ENCODE results near the gene ZNF683. TPM values are rescaled to one million over a fixed set of nuclear protein-coding genes. Genes with fewer than 3 reads are reported as not detected.
"Not testable (repeated sequence)": the region's sequence is repeated elsewhere in the genome, so short reads cannot be mapped to it uniquely, and the experiment has no call there.

Gene ZNF683
- total RNA-seq, 2 donors from 2014 or later = 0.47 TPM; not detected in 1

GRCh38 chr1:26337206-26337535, 35.4 kb downstream of the ZNF683 start:
- DNase-seq = no peak
- intact Hi-C loops (cut with DNase I) = no loop called here
- TF ChIP-seq CTCF (IDR thresholded peaks at IDR 0.05) = no peak
- Histone ChIP-seq H3K36me3 (no peaks in the 10 kb centered on the region), H3K27ac (no peak overlapping the region), H3K4me3 (no peak overlapping the region), H3K9ac (ENCODE audit: low read depth in 2 of 2, low read length in 2 of 2) (no peak overlapping the region), H3K4me1 (no peaks in the 10 kb centered on the region), H3K27me3 (no peaks in the 10 kb centered on the region), H3K9me3 (no peaks in the 10 kb centered on the region)

DNA sequence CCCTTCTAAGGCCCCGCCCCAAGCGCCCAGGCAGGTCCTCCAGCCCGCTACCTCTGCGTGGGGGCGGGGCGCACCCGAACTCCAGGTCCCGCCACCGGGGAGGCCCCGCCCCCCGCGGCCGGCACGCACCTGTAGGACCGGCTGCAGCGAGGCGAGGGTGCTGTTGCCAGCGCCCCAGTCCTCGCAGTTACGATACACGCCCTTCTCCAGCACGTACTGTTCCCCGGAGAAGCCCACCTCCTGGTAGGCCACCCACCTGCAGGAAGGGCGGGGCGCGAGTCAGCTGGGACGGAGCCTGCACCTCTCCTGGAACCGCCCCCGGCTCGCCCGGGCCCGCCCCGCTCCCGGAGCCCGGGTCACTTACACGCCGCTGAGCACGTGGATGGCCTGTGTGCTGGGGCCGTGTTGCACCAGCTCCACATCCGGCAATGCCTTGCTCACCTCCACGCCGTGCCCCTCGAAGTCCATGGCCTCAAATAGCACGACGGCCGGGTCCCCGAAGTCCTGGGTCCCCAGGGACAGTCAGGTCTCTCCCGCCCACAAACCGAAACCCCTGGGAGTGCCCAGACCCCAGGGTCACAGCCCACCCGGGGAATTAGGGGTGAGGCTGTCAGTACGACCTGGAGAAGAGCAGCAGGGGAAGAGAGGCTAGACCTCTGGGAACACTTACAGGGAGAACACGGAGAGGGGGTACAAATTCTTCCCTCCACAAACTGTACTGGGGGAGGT, 35.9 kb downstream of the ZNF683 start:
- no peaks in the 10 kb centered on the region for H3K9me3 ChIP-seq
- intact Hi-C loops (cut with DNase I) = no loop called here
- no peaks in the 10 kb centered on the region for H3K36me3 ChIP-seq
- H3K9ac ChIP-seq (ENCODE audit: low read depth in 2 of 2, low read length in 2 of 2) = no peak overlapping the region
- H3K27ac ChIP-seq = no peak overlapping the region
- peak overlapping the region; percentile 54 for H3K4me3 ChIP-seq
- no peaks in the 10 kb centered on the region for H3K4me1 ChIP-seq
- peak; percentile 97 for DNase-seq
- no peaks in the 10 kb centered on the region for H3K27me3 ChIP-seq
- no peak for TF ChIP-seq CTCF (IDR thresholded peaks at IDR 0.05)

DNA sequence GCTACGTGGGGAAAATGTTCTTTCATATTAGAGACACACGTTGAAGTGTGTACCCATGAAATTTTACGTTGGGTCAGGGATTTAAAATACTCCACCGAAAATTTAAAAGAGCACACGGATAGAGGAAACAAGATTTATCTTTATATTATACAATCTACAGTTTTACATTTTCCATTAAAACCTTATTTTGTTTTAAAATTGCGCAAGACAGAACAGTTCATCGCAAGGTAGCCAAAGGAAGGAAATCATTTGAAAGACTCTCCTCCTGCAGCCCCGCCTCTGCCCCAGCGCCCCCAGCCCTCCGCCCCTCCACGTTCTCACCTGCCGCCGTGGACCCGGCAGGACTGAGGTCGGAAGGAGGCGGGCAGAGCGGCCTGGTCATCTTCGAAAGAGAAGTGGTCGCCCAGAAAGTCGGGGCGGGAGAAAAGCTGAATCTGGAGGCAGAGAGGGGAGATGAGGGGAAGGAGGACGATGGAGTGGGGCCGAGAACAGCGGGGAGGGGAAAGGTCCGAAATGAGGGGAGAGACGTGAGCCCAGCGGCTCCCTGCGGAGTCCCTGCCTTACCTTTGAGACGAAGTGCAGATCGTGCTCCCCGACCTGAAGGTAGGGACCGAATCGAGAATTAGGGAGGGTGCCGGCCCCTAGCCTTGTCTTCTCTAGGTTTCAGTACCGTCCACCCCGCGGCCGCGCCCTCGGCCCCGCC, 36.6 kb downstream of the ZNF683 start:
- H3K4me3 ChIP-seq = peak overlapping the region; percentile 54
- no peak for DNase-seq
- H3K36me3 ChIP-seq = no peaks in the 10 kb centered on the region
- H3K9me3 ChIP-seq = no peaks in the 10 kb centered on the region
- no peak overlapping the region for H3K27ac ChIP-seq
- no peak for TF ChIP-seq CTCF (IDR thresholded peaks at IDR 0.05)
- no peaks in the 10 kb centered on the region for H3K4me1 ChIP-seq
- intact Hi-C loops (cut with DNase I) = no loop called here
- no peaks in the 10 kb centered on the region for H3K27me3 ChIP-seq
- peak overlapping the region in 1 of 2 donors; percentile 13 for H3K9ac ChIP-seq (ENCODE audit: low read depth in 2 of 2, low read length in 2 of 2)

DNA sequence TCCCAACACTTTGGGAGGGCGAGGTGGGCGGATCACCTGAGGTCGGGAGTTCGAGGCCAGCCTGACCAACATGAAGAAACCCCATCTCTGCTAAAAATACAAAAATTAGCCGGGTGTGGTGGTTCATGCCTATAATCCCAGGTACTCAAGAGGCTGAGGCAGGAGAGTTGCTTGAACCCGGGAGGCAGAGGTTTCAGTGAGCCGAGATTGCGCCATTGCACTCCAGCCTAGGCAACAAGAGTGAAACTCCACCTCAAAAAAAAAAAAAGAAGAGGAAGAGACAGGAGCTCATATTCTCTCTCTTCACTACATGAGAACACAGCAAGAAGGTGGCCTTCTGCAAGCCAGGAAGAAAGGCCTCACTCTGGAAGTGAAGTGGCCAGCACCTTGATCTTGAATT, 39.2 kb downstream of the ZNF683 start:
- H3K4me1 ChIP-seq; H3K27ac ChIP-seq; intact Hi-C loops (cut with DNase I); H3K36me3 ChIP-seq; DNase-seq; H3K9ac ChIP-seq (ENCODE audit: low read depth in 2 of 2, low read length in 2 of 2); H3K4me3 ChIP-seq; H3K9me3 ChIP-seq; H3K27me3 ChIP-seq: not testable (repeated sequence)

DNA sequence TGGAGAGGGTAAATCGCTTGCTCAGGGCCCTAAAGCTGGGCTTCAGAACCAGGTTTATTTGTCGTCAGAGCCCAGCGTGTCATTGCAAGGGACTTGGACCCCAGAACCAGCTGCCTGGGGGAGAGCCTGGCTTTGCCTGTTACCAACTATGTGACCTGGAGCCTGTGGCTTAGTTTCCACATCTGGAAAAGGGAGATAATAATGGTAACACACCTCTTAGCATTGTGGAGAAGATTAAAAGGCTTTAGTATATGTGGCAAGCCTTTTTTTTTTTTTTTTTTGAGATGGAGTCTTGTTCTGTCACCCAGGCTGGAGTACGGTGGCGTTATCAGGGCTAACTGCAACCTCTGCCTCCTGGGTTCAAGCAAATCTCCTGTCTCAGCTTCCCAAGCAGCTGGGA, 42.3 kb downstream of the ZNF683 start:
- H3K9me3 ChIP-seq = no peaks in the 10 kb centered on the region
- no peaks in the 10 kb centered on the region for H3K27me3 ChIP-seq
- no peak for TF ChIP-seq CTCF (IDR thresholded peaks at IDR 0.05)

DNA sequence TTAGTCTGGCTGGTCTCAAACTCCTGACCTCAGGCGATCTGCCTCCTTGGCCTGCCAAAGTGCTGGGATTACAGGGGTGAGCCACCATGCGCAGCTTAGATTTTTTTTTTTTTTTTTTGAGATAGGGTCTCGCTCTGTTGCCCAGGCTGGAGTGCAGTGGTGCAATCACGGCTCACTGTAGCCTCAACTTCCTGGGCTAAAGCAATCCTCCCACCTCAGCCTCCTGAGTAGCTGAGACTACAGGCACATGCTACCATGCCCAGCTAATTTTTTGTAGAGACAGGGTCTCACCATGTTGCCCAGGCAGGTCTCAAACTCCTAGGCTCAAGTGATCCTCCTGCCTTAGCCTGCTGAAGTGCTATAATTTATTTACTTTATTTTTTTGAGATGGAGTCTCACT, 43.2 kb downstream of the ZNF683 start:
- H3K9me3 ChIP-seq; H3K4me1 ChIP-seq; H3K9ac ChIP-seq (ENCODE audit: low read depth in 2 of 2, low read length in 2 of 2); H3K36me3 ChIP-seq; H3K27me3 ChIP-seq; H3K4me3 ChIP-seq; H3K27ac ChIP-seq; DNase-seq: not testable (repeated sequence)
- intact Hi-C loops (cut with DNase I) = loop anchor here (10.0 kb wide), 1 partner anchor 165 kb away; the partner anchor contains the start of genes C1orf232 and ZNF593

More for the DNA sequence above, 42.3 kb downstream of the ZNF683 start:
- Histone ChIP-seq H3K27ac (no peak overlapping the region), H3K4me3 (no peak overlapping the region), H3K36me3 (no peaks in the 10 kb centered on the region), H3K4me1 (no peaks in the 10 kb centered on the region), H3K9ac (ENCODE audit: low read depth in 2 of 2, low read length in 2 of 2) (no peak overlapping the region)
- no peak for DNase-seq
- intact Hi-C loops (cut with DNase I) = no loop called here
